GM19395 (cell line): ENCODE measurements around the gene AGK.
"Not testable (repeated sequence)": the region's sequence is repeated elsewhere in the genome, so short reads cannot be mapped to it uniquely, and the experiment has no call there.

Experiments
- ATAC-seq: cut with Tn5 transposase; IDR thresholded peaks from one replicate; pipeline ENCODE4 v1.9.1; 2021; ENCODE audit warnings: mild to moderate bottlenecking, moderate library complexity; ENCODE audit not compliant: unreplicated experiment

Gene AGK

DNA sequence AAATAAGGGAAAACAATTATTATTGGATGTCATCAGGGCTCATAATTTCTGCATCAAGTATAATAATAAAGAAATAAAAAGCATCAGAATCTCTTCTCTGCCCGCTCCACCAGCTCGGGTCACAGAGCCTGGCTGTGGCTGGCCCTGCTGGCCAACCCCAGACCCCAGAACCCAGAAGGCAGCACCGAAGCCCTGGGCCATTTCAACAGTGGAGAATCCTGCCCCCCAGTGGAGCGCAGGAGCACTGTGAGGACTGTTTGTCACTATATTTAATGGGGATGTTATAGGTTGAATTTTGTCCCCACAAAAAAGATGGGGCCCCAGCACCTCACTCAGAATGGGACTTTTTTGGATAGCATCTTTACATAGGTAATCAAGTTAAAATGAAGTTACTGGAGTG lies 123.5 kb downstream of the AGK start:
- no peak for ATAC-seq

DNA sequence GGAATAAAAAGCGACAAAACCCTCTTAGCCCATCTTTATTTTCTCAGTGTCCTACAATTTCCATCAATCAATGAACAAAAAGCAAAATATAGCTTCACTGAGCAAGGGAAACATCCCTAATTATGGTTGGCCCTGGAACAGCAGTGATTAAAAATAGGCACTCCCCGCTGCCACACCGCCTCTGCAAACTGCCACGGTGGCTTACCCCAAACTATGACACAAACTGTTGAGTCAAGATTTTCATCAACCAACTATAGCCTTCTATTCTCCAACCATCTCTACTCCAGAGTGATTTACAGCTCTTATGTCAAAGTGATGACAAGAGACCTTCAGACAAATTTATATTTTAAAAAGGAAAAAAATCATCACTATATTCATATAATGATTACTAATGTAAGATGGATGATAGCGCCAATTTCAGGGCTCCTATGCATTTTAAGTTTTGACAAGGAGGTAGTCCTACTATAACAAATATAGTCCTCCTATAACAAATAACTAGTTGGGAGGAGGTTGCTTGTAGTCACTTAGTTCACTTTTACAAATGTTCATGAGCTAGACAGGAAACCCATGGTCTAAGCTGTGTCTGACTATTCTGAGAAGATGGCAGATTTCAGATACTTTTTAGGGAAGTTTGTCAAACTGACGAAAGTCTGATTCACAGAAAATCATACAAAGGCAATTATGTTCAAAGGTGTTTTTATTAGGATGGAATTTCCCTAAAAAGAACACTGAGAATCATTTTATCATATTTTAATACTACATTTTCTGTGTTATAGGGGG lies 124.4 kb downstream of the AGK start:
- no peak for ATAC-seq

DNA sequence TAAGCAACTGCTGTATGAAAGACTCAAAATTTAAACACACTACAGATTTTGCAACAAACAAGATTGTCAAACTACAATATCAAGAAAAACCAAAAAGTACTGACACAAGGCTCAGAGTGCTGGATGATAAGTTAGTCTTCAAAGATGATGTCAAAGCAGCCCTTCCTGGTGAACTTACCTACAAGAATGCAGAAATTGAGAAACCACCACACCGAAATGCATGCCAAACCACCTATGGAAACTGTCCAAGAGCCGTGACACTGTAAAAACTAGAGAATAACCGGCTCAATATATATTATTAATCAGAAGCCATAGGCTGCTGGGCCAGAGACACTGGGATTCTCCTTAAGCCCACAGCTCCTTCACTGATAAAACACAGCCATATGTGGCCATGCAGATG lies 125.4 kb downstream of the AGK start:
- ATAC-seq: no peak

DNA sequence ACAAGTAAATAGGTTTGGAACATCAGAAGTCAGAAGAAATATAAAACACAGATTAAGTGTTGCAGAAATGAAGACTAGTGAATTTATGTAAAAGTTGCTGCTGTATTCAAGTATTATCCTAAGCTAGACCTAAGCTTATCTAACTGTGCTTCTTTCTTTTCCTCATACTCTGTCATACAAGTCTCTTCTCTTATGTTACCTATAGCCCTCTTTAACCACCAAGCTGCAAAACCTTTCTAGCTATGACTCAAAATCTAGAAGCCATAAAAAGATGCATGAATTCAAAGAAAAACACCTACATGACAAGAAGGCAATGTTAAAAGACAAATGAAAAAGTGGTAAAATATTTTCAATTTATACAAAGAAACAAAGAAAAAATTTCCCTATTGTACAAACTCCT lies 127.8 kb downstream of the AGK start:
- ATAC-seq: peak; percentile 70

DNA sequence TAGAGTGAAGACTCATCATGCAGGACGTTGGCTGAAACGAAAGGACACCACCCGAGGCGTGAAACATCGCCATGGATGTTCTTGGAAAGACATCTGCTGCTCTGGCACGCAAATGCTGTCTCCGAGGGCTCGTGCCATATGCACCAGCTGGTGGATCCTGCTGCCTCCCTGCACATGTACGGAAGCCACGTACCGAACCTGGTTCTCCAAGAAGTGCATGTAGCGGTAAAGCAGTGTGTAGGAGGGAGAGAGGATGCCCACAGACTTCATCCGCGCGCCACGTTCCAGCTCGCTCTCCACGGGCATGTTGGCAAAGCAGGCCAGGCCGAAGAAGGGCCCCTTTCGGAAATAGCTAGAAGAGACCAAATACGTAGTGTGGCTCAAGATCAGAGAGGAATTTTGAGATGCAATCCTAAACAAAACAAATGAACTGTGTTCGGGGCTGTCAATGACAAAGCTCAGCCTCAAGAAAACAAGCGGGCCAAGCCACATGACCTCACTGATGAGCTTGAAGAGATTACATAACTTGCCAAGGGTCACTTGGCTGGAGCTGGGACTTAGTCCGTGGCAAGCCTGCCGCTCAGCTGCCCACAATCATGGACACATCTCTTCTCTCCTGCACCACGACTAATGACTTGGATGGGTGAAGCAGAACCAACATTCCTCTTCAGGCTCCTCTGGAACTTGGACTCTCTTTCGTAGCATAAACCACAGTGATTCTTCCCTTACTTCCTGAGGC lies 134.2 kb downstream of the AGK start:
- ATAC-seq: no peak

DNA sequence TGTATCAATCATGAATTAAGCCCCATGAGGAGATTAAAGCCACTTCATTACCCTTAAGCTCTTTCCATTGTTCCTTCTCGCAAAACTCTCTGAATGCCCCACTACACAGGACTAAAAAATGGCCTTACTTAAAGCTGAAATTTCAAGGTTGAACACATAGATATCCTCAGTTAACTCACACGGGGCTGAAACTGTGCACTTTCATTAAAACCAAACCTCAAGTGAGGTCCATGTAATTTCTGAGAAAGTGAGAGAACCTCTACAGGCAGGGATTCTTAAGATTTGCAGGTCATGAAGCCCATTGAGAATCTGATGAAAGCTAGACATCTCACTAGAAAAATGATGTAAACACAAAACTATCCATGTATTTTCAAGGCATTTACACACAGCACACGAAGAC lies 134.9 kb downstream of the AGK start:
- ATAC-seq: no peak

DNA sequence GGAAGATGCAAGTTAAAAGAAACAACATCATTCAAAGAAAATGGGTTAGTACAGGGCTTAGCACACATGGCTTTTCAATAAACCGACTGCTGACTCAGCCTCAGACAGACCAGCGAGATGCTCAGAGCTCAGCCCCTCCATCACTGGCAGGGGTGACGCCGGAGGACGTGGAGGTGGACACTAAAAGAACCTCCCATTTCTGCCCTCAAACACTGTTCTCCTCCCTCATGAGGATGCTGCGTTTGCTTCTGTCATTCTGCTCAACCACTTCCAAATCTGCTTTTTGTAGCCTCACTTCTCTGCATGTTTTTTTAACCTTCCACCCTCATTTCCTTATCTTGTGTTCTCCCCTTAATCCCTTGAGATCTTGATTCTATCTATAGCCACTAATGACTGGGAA lies 135.5 kb downstream of the AGK start:
- ATAC-seq: no peak

DNA sequence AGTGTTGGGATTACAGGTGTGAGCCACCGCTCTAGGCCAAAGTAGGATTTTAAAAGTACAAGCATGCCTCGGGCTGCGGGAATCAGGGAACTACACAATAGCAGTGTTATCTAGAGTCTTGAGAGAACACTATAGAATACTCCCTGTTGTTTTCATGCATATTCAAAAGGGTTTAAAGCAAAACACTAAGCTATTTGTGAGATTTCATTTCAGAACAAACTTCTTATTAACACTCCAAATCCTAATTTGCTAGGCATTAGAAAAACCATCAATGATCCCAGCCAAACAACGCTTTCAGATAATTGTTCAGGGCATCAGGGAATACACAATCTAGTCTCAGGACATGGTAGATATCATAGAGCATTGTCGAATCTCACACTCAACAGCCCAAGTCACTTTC lies 136.8 kb downstream of the AGK start:
- no peak for ATAC-seq

DNA sequence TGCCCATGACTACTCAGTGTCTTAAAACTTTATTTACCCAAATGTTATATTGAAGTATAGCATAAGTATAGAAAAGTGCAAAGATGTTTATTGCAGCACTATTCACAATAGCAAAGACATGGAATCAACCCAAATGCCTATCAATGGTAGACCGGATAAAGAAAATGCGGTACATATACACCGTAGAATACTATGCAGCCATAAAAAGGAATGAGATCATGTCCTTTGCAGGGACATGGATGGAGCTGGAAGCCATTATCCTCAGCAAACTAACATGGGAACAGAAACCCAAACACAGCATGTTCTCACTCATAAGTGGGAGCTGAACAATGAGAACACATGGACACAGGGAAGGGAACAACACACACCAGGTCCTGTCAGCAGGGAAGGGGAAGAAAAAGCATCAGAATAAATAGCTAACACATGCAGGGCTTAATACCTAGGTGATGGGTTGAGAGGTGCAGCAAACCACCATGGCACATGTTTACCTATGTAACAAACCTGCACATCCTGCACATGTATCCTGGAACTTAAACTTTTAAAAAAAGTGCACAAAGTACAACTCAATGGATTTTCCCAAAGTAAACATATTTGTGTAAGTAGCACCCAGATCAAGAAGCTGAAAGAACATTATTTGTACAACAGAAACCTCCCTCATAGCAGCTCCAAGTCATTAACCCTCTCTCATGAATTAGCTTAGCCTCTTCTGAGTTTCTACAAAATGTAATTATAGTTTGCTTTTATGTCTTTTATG lies 138.0 kb downstream of the AGK start:
- not testable (repeated sequence) for ATAC-seq

DNA sequence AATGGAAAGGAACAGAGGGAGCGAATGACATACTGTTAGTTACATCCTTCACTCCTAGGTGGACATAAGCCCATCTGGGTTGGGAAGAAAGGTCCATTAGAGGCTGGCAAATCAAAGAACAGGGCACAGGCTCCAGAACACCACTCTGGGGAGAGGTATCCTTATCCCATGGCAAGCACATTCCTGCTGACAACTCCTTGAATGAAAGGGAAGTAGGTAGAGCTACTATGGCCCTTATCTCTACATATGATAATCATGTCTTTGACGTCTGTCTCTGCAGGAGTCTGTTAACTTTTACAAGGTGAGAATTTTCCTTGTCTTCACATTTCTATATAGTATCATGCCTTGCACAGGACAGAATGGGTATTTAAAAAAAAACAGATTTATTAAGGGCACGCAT lies 140.3 kb downstream of the AGK start:
- no peak for ATAC-seq

DNA sequence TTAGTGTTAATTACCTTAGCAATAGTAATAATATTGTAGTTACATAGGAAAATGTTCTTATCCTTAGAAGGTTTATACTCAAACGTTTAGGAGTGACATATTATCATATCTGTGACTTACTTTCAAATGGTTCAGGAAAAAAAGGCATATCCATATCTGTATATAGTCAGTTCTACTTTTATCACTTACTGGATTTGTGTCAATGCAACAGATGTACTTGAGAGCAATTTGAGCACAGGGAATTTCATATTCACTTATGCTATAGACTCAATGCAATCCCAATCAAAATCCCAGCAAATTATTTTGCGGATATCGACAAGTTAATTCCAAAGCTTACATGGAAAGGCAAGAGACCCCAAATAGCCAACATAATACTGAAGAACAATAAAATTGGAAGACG lies 140.8 kb downstream of the AGK start:
- ATAC-seq: no peak

DNA sequence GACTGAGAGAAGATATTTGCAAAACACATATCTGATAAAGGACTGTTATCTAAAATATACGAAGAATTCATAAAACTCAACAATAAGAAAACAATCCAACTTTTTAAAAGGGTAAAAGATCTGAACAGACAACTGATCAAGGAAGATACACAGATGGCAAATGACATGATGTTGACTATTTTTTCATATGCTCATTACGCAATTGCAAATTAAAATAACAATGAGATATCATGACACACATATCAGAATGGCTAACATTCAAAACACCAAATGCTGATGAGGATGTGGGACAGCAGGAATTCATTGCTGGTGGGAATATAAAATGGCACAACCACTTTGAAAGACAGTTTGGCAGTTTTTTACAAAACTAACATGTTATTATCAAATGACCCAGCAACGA lies 141.9 kb downstream of the AGK start:
- ATAC-seq: no peak

DNA sequence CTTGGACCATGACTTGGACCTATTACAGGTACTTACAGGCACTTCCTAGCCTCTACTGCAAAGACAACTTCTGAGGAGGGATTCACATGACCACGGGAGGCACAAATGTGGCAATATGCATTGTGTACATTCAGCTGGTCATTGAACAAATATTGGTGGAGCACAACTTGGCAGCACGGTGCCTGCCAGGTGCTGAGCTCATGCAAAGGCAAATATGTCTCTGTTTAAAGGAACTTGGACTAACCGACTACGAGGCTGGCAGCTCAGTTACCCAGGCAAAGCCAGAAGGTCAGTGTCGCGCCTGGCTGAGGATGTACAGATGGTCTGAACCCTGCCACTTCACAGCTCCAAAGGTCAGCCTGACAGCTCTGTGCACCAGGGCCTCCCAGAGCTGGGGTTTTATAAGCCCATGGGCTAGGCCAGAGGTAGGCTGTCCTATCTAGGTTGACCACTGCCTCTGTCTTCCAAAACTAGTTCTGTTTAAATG lies 144.6 kb downstream of the AGK start:
- ATAC-seq: no peak

DNA sequence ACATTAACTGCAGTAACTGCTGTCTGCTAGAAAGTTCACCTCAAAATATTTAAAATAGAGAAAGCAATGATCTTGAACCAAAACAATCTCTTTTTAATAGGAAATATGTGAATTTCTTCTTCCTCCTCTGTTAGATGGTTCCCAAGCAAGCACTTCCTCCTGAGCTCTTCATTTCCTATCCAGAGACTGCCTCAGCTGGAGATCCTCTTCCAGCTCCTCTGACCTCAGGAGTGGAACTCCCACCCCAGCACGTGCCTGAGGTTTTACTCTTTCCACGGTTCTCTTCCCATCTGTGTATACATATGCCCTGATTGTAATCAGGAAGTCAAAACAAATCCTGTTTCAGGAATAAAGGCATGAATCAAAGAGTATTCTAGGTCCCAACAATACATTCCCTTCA lies 145.1 kb downstream of the AGK start:
- no peak for ATAC-seq

DNA sequence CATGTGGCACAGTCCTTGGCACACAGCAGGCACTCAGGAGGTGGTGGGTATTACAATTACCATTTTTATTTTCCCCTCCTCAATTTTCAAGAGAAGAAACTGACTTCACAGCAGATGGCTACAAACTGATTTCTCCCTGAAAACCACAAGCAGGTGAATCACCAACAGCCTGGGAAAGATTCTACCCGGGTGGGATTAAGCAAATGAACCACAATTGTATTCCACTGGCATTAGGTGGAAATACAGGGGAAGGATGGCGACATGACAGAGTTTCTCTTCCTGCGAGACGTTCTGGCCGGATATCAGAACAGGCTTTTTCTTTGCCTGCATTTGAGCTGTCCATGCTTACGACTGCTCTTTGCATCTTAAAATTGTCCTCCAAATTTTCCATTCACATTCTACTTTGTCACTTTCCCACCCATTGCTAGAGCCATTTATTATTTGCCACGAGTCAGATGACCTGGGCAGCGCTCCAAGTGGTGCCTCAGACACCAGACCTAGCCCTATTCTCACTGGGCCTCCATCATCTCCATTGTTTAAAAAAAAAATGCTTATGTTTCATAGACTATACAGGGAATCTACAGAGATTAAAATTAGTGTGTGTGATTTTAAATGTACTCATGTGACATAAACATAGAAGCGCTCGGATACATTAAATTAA lies 146.1 kb downstream of the AGK start:
- no peak for ATAC-seq

DNA sequence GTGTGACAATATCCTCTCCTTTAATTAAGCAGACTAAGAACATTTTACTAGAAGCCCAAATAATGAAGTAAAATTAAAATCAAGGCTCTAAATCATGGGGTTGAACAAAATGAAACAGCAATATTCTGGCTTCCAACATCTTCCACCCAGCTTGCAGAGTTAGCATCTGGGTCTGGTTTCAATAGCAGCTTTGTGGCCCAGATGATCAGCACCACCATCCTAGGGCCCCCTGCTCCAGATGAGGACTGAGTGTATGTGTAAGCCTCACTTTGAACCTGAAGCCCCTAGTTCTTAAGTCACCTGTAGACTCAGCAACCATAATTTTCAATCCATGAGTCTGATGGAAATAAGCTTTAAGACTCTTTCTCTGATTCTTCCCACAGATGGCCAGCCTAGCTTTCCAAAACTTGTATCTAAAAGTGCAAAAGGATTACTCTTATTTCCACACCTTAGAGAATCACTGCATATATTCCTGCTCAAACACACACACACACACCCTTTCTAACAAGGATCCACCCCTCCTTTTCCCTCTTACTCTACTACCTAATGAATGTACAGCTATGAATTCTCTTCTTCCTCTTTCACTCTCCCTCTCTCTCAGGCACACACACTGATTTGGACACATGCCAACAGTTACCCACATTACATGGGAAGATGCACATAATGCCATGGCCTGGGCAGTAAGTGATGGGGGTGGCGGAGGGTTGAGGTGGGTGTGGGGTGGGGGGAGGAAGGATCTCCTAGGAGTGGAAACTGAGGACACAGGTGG lies 147.2 kb downstream of the AGK start:
- ATAC-seq: no peak

DNA sequence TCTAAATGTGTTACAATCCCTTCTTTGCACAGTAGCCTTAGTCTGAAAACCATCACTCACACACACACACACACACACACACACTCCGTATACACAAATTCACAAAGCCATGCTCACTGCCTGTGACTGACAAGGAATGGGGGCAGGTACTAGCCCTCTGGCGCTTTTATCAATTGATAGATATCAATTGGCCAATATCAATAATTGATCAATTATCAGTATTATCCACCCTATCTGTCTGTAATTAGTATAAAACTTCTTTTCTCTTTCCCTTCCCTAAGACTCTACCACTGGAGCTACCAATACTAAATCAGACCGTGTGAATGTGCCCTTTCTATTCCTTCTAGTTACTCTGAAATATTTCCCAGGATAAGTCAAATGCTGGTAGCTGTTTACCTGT lies 148.7 kb downstream of the AGK start:
- ATAC-seq: no peak

DNA sequence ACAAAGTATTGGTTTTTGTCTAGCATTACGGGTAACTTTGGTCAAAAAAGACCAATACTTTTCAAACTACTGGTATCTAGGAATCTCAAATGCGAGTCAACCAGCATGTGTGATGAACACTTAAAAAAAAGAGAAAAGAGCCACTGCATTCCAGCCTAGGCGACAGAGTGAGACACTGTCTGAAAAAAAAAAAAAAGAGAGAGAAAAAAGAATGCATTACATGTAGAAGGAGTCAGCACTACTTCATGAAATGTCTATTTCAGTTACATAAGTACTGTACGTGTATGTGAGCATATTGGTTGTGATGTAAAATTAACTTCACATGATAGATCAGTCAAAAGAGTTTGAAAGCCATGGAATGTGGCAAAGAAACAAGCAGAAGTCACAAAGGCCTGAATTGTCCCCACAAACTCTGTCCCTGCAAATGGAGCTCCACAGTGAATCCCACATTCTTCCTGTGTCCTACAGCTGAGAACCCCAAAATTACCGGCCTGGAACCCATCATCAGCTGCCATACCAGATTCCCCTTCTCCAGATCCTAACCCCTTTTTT lies 149.2 kb downstream of the AGK start:
- no peak for ATAC-seq

DNA sequence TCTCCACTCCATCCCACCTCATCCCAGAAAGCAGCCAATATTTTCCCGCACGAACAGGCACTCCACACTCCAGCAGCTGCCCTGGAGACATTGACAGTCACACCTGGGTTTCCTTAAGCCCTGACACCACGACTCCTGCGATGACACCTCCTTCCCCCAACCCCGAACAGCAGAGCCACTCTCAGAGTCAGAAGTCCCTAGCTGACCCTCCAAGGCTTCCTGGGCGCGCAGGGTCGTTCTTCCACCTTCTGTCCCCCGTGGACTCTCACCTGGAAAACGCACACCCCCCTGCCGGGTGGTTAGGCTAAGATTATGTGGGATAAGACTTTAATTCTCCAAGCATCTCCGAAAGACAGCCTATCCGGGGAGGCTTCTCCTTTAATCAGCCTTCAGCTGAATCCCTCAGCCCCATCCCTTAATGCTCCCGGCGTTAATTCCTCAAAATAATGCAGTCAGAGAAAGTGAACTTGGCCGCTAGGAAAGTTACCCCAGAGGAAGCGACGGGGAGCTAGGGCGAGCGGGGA lies 149.7 kb downstream of the AGK start:
- ATAC-seq: peak; percentile 5

DNA sequence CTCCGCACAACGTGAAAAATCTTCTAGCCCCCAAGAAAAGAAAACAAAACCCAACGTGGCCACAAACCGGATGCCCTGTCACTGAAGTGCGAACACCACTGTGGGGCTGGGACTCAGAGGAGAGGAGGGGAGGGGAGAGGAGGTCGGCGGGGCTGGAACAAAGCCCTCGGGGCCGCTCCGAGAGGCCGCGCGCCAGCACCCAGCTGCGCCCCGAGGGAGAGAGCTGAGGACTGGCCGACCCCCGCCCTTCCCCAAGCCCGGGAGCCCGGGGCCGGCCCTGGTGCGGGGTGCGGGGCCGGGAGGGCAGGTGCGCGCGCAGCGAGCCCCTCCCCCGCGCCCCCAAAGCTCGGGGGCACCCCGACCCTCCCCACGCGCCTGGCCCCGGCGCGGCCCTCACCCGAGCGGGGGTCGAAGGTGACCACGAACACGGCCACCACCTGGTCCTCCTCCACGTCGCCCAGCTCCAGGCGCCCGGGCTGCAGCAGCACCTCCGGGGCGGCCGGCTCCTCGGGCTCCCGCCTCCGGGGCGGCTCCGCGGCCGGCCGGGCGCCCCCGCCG lies 150.4 kb downstream of the AGK start:
- peak; percentile 82 for ATAC-seq
